Thyroid gland (tissue), 4 donors: ENCODE results near the gene ALOX15B.

Experiments
- POLR2A ChIP-seq, 2 donors: fragments of 450-650 bp; IDR thresholded peaks; one replicate each; pipeline ENCODE4 v1.6.1; 2017; ENCODE audit warnings: antibody characterized with exemption in 2 of 2, mild to moderate bottlenecking in 2 of 2, moderate library complexity in 1 of 2
- TF ChIP-seq, protein P1 (sequence below), 6 experiments: fragments of 200-600 bp in 3 of 6; fragments of 450-650 bp in 3 of 6; sonication (generic) in 3 of 6; IDR thresholded peaks; one replicate each; pipeline ENCODE4 v1.5.1; 2016 to 2019; ENCODE audit warnings: antibody characterized with exemption in 6 of 6, mild to moderate bottlenecking in 2 of 6, inconsistent platforms in 1 of 6, moderate library complexity in 1 of 6

DNA sequence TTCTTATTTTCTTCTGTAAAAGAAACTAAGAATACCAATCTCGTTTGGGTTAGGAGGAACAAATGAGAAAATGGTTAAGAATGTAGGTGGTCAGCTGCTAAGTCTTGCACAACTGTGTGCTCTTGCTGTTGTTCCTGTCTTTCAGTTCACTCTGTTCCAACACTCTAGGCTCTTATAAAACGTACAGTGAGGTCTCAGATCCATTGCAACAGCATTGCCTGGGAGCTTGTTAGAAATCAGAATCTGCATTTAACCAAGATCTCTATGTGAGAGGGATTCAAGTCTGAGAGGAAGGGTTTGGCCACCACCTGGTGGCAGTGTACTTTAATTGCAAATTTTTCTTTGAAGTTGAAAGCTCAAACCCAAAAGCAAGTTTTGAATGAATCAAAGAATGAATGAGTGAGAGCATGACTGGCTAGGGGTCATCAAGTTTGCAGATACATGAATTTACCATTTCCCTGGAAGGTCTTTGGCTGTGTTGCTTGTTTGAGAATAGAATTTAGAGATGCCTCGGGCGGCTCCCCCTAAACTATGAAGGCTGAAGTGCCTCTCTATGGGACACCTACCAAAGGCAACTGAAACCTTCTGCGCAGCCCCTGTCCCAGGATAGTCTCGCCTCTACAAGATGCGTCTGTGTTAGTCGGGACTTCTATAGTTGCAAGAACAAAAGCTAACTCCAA, 2.5 kb downstream of the ALOX15B start:
- TF ChIP-seq POLR2A (IDR thresholded peaks at IDR 0.05), result no peak
- TF ChIP-seq, protein P1, sequence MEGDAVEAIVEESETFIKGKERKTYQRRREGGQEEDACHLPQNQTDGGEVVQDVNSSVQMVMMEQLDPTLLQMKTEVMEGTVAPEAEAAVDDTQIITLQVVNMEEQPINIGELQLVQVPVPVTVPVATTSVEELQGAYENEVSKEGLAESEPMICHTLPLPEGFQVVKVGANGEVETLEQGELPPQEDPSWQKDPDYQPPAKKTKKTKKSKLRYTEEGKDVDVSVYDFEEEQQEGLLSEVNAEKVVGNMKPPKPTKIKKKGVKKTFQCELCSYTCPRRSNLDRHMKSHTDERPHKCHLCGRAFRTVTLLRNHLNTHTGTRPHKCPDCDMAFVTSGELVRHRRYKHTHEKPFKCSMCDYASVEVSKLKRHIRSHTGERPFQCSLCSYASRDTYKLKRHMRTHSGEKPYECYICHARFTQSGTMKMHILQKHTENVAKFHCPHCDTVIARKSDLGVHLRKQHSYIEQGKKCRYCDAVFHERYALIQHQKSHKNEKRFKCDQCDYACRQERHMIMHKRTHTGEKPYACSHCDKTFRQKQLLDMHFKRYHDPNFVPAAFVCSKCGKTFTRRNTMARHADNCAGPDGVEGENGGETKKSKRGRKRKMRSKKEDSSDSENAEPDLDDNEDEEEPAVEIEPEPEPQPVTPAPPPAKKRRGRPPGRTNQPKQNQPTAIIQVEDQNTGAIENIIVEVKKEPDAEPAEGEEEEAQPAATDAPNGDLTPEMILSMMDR (IDR thresholded peaks at IDR 0.05), result peak in 4 of 6 experiments; percentile 45 to 52 (median 48)
